HG03139 (cell line): ENCODE data around the gene ARMS2.

Source experiments
- ATAC-seq: cut with Tn5 transposase; IDR thresholded peaks from one replicate; pipeline ENCODE4 v1.9.1; 2021; ENCODE audit not compliant: unreplicated experiment

Gene ARMS2

GRCh38 chr10:122454603-122455080 is at the start of gene ARMS2:
Gene ARMS2 (plus strand): TSS chr10:122454653. CDS start chr10:122454728, 75 bp downstream.
- ATAC-seq = no peak

GRCh38 chr10:122407375-122408125 is 46.9 kb upstream of the ARMS2 start:
- ATAC-seq = no peak

- no peak for ATAC-seq
These were observed 41.1 kb upstream of the ARMS2 start for GRCh38 chr10:122413327-122413726.

- no peak for ATAC-seq
These were observed 36.8 kb upstream of the ARMS2 start for GRCh38 chr10:122417667-122418066.

- ATAC-seq = no peak
These were observed 35.4 kb upstream of the ARMS2 start for GRCh38 chr10:122419016-122419415.

- ATAC-seq = no peak
These were observed 34.4 kb upstream of the ARMS2 start for GRCh38 chr10:122419876-122420623.

- ATAC-seq = no peak
These were observed 33.8 kb upstream of the ARMS2 start for GRCh38 chr10:122420624-122421007.

- no peak for ATAC-seq
These were observed 33.3 kb upstream of the ARMS2 start for GRCh38 chr10:122421054-122421625.

- no peak for ATAC-seq
These were observed 32.7 kb upstream of the ARMS2 start for GRCh38 chr10:122421742-122422141.

GRCh38 chr10:122422266-122422989 is 32.0 kb upstream of the ARMS2 start:
- ATAC-seq = no peak

GRCh38 chr10:122424059-122424458 is 30.4 kb upstream of the ARMS2 start:
- no peak for ATAC-seq

- ATAC-seq = no peak
These were observed 27.6 kb upstream of the ARMS2 start for GRCh38 chr10:122426829-122427228.

GRCh38 chr10:122427280-122427679 is 27.2 kb upstream of the ARMS2 start:
- ATAC-seq = no peak

- no peak for ATAC-seq
These were observed 19.1 kb upstream of the ARMS2 start for GRCh38 chr10:122435212-122435827.

GRCh38 chr10:122441961-122442360 is 12.5 kb upstream of the ARMS2 start:
- ATAC-seq = no peak

GRCh38 chr10:122445469-122445868 is 9.0 kb upstream of the ARMS2 start:
- ATAC-seq = no peak

GRCh38 chr10:122445904-122446303 is 8.5 kb upstream of the ARMS2 start:
- no peak for ATAC-seq

GRCh38 chr10:122446668-122447423 is 7.6 kb upstream of the ARMS2 start:
- no peak for ATAC-seq

GRCh38 chr10:122448600-122448999 is 5.9 kb upstream of the ARMS2 start:
- ATAC-seq = no peak

- ATAC-seq = no peak
These were observed 5.3 kb upstream of the ARMS2 start for GRCh38 chr10:122449153-122449552.
